ENCODE measurements around the gene KIAA0753.

GRCh38 chr17:6666077-6666521 lies 25.6 kb upstream of the KIAA0753 start:
- TF ChIP-seq, protein P1, sequence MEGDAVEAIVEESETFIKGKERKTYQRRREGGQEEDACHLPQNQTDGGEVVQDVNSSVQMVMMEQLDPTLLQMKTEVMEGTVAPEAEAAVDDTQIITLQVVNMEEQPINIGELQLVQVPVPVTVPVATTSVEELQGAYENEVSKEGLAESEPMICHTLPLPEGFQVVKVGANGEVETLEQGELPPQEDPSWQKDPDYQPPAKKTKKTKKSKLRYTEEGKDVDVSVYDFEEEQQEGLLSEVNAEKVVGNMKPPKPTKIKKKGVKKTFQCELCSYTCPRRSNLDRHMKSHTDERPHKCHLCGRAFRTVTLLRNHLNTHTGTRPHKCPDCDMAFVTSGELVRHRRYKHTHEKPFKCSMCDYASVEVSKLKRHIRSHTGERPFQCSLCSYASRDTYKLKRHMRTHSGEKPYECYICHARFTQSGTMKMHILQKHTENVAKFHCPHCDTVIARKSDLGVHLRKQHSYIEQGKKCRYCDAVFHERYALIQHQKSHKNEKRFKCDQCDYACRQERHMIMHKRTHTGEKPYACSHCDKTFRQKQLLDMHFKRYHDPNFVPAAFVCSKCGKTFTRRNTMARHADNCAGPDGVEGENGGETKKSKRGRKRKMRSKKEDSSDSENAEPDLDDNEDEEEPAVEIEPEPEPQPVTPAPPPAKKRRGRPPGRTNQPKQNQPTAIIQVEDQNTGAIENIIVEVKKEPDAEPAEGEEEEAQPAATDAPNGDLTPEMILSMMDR (IDR thresholded peaks at IDR 0.05), result peak; percentile 72 to 82 (median 80)
- TF ChIP-seq POLR2A (IDR thresholded peaks at IDR 0.05) (no peak), POLR2AphosphoS5 (IDR thresholded peaks at IDR 0.05) (no peak)

Data from sigmoid colon (tissue), 4 donors.